Hair follicle dermal papilla cell (primary cell): ENCODE data around the gene DUXB. TPM values are rescaled to one million over a fixed set of nuclear protein-coding genes. Genes with fewer than 3 reads are reported as not detected.

Experiments
- small RNA-seq: library from RNA; depleted of rRNA; stranded (forward); fragments of <200 nt; gene quantifications from one replicate; pipeline ENCODE3, GENCODE V24; 2012
- total RNA-seq: library from RNA; depleted of rRNA; stranded (reverse); fragments of >200 nt; gene quantifications from 2 replicates; pipeline ENCODE4 v1.2.3, GENCODE V29; 2012

Gene DUXB
- total RNA-seq = not detected in 2 replicates

GRCh38 chr16:75701361-75701760 lies at the start of gene DUXB:
Gene DUXB (minus strand): TSS chr16:75701461. CDS start chr16:75701418, 43 bp downstream.

GRCh38 chr16:75726390-75726789 lies 25.1 kb upstream of the DUXB start, which contains the start of gene CPHXL:
Gene CPHXL (minus strand): TSS chr16:75726490. CDS start chr16:75726442, 48 bp downstream.

DNA sequence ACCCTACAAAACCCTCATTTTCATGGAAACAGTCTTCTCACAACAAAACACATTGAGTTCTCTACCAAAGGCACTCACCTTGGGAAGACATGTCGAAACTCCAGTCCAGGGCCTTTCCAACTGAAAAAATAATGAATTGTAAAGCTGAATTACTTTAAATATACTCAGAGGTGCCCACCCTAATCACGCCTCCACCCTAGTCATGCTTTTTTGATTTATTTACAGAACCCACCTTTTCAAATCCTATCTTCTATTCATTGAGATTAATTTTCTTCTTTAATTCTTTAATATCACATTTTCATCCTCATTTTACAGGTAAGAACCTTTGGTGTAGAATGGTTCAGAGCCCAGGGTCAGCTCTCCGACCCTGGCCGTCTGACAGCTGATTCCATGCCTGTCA lies 24.4 kb downstream of the DUXB start, which contains the start of gene CPHXL2:
Gene CPHXL2 (minus strand): TSS at position 101 of the 400 bp plus-strand sequence. CDS start 10 bp downstream, at position 91.

GRCh38 chr16:75647492-75648264 lies 53.6 kb downstream of the DUXB start, which contains the start of the genes KARS1 and TERF2IP:
Gene KARS1 (minus strand): TSS chr16:75647665. CDS start chr16:75647639, 26 bp downstream.
Gene TERF2IP (plus strand): TSS chr16:75647773. CDS start chr16:75647883, 110 bp downstream.

Small RNA genes within 50 kb of the gene (small RNA-seq; reads per million reads assigned to genes)
- not detected for gene RN7SL520P

Other genes with a start within 250 kb of the DUXB start
- gene TMEM170A, start 236.8 kb downstream of the DUXB start, total RNA-seq = 12.6 and 14.1 TPM in 2 replicates
- gene CHST6, start 206.0 kb downstream of the DUXB start, total RNA-seq = 0.73 and 1.3 TPM in 2 replicates
- gene CHST5, start 165.4 kb downstream of the DUXB start, total RNA-seq = 0.49 TPM in 1 of 2 replicates, not detected in the other
- gene TMEM231, start 145.2 kb downstream of the DUXB start, total RNA-seq = 15.3 and 16.2 TPM in 2 replicates
- gene GABARAPL2, start 135.1 kb downstream of the DUXB start, total RNA-seq = 27.3 and 34.5 TPM in 2 replicates
- 45.4 and 49.3 TPM in 2 replicates for gene ADAT1, start 78.2 kb downstream of the DUXB start, total RNA-seq
- 104 and 112 TPM in 2 replicates for gene KARS1, start 53.8 kb downstream of the DUXB start, total RNA-seq
- gene TERF2IP, start 53.7 kb downstream of the DUXB start, total RNA-seq = 32.5 and 38.9 TPM in 2 replicates
- gene CPHXL2, start 24.5 kb downstream of the DUXB start, total RNA-seq = not detected in 2 replicates
- gene CPHXL, start 25.0 kb upstream of the DUXB start, total RNA-seq = not detected in 2 replicates